ENCODE results near the gene LAMC1. TPM values are rescaled to one million over a fixed set of nuclear protein-coding genes. Genes with fewer than 3 reads are reported as not detected.
A peak's percentile ranks its signal among the peaks of the same experiment; 100 is the strongest.

Gene LAMC1
- total and polyA plus RNA-seq, 2 of the 4 experiments (the other 2 are of a cell fraction) = 249 to 394 TPM

DNA sequence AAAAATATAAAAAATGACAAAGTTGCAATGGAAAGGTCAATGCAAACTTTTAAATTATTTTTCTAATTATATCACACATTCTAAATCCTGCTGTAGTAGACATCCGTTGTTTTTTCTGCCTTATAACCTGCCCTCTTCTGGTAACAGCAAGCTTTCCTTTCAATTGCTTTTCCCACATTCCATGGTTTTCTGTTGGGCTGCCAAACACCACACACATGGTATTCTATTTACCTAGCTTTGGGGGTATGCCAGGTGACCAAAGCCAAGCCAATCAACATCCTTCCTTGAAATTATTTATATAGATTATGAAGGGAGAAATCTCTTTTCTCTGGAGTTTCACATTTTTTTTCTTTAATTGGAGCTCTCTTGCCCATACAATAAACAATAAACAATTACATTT is 3.4 kb upstream of the LAMC1 start:
- H2AK5ac ChIP-seq (ENCODE audit: low read depth, low read length) = 0 out of 2 replicates have a peak overlapping the region, but pooled peaks have one; percentile 27
- DNase-seq = peak; percentile 63
- peaks cover 0 to 10% of the 10 kb centered on the region in 2 experiments; a peak in 2 of 4 replicates for H3K79me1 ChIP-seq (ENCODE audit: low read depth in 1 of 2, low read length in 2 of 2)
- H3K4ac ChIP-seq (ENCODE audit: low read depth, low read length) = no peak overlapping the region
- POLR2A ChIA-PET (ENCODE audit: unreplicated experiment) = interaction anchor here (0.5 kb wide), 1 partner anchor 51 kb away, joined by 3 read pairs; no protein-coding TSS in a partner anchor
- H4K5ac ChIP-seq (ENCODE audit: low read depth, low read length) = no peak overlapping the region
- TF ChIP-seq FOS (IDR thresholded peaks at IDR 0.05; ENCODE audit: low read depth, low read length) = no peak
- TF ChIP-seq RCOR1 (IDR thresholded peaks at IDR 0.05; ENCODE audit: insufficient replicate concordance, low read length) = no peak
- no peak for TF ChIP-seq NFE2L2 (IDR thresholded peaks at IDR 0.05; ENCODE audit: low read depth, low read length)
- TF ChIP-seq, protein P1, sequence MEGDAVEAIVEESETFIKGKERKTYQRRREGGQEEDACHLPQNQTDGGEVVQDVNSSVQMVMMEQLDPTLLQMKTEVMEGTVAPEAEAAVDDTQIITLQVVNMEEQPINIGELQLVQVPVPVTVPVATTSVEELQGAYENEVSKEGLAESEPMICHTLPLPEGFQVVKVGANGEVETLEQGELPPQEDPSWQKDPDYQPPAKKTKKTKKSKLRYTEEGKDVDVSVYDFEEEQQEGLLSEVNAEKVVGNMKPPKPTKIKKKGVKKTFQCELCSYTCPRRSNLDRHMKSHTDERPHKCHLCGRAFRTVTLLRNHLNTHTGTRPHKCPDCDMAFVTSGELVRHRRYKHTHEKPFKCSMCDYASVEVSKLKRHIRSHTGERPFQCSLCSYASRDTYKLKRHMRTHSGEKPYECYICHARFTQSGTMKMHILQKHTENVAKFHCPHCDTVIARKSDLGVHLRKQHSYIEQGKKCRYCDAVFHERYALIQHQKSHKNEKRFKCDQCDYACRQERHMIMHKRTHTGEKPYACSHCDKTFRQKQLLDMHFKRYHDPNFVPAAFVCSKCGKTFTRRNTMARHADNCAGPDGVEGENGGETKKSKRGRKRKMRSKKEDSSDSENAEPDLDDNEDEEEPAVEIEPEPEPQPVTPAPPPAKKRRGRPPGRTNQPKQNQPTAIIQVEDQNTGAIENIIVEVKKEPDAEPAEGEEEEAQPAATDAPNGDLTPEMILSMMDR (conservative IDR thresholded peaks at IDR 0.05; ENCODE audit: low read depth, low read length) = peak; percentile 25; the same call in 1 of the 2 replicates
- TF ChIP-seq, protein P2, sequence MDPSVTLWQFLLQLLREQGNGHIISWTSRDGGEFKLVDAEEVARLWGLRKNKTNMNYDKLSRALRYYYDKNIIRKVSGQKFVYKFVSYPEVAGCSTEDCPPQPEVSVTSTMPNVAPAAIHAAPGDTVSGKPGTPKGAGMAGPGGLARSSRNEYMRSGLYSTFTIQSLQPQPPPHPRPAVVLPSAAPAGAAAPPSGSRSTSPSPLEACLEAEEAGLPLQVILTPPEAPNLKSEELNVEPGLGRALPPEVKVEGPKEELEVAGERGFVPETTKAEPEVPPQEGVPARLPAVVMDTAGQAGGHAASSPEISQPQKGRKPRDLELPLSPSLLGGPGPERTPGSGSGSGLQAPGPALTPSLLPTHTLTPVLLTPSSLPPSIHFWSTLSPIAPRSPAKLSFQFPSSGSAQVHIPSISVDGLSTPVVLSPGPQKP (IDR thresholded peaks at IDR 0.05; ENCODE audit: borderline replicate concordance, low read depth, low read length) = no peak
- TF ChIP-seq RAD21 (IDR thresholded peaks at IDR 0.05; ENCODE audit: low read length) = 0 out of 2 replicates have a peak, but pooled peaks have one; percentile 22
- H3K27ac ChIP-seq (ENCODE audit: insufficient read depth, low read length) = no peak overlapping the region
- no peaks in the 10 kb centered on the region for H3K36me3 ChIP-seq (ENCODE audit: control insufficient read depth, insufficient read depth, low read length)
- dilution Hi-C loops (cut with HindIII; ENCODE audit: low sequenced_read_pairs, unreplicated experiment) (no loop called here), intact Hi-C loops (cut with micrococcal nuclease) (loop anchor here (5.0 kb wide), 1 partner anchor 452 kb away; the partner anchor contains the start of gene SMG7), in situ Hi-C loops (cut with MboI; ENCODE audit: low sequenced_read_pairs) (loop anchor here (5.0 to 10.0 kb wide), 2 partner anchors 63 to 215 kb away; no protein-coding TSS in a partner anchor)
- no peak overlapping the region for H2BK5ac ChIP-seq (ENCODE audit: low read depth, low read length, poor library complexity, severe bottlenecking)
- BruUV-seq (replicated peaks) = no TSS peak
- H4K91ac ChIP-seq (ENCODE audit: insufficient read depth, low read depth, low read length) = no peak overlapping the region
- H3K4me3 ChIP-seq (ENCODE audit: insufficient read depth, low read depth, low read length) = no peak overlapping the region
- H2BK15ac ChIP-seq (ENCODE audit: low read depth, low read length) = no peak overlapping the region
- H3K27me3 ChIP-seq (ENCODE audit: control insufficient read depth, insufficient read depth, low read length) = no peaks in the 10 kb centered on the region
- H3K9me3 ChIP-seq (ENCODE audit: control insufficient read depth, insufficient read depth, low read length) = no peaks in the 10 kb centered on the region
- no peak overlapping the region for H2AK9ac ChIP-seq (replicated peaks; ENCODE audit: low read depth, low read length, poor library complexity)
- H2AFZ ChIP-seq (replicated peaks; ENCODE audit: low read length, poor library complexity) = no peak overlapping the region
- no peak overlapping the region for H3K23ac ChIP-seq (ENCODE audit: low read depth, low read length)
- 0 out of 2 replicates have a peak overlapping the region, but pooled peaks have one; percentile 9 for H2BK120ac ChIP-seq (ENCODE audit: low read depth, low read length)
- no peak for ATAC-seq (ENCODE audit: low read depth)
- no peaks in the 10 kb centered on the region for H3K9me1 ChIP-seq (ENCODE audit: insufficient read depth, low read length)
- no peak overlapping the region for H3K14ac ChIP-seq (replicated peaks; ENCODE audit: low read depth, low read length)
- no peak overlapping the region for H3K56ac ChIP-seq (ENCODE audit: extremely low read depth, insufficient read depth, low read length)
- peaks cover 12% of the 10 kb centered on the region; the same call in 1 of the 2 replicates for H4K20me1 ChIP-seq (ENCODE audit: insufficient read depth, low read length)
- no peak overlapping the region for H4K8ac ChIP-seq (ENCODE audit: low read depth in 2 of 2, low read length in 2 of 2)
- peak overlapping the region; percentile 56; the same call in 1 of the 2 replicates for H2BK20ac ChIP-seq (ENCODE audit: low read depth, low read length)
- H3K9ac ChIP-seq (ENCODE audit: low read depth, low read length) = no peak overlapping the region
- CTCF ChIA-PET = interaction anchor here (1.0 kb wide), 1 partner anchor 57 kb away, joined by 3 read pairs; no protein-coding TSS in a partner anchor
- H3K18ac ChIP-seq (ENCODE audit: low read depth, low read length) = no peak overlapping the region
- WGBS, 2 experiments (ENCODE audit: extremely low coverage in 2 of 2, insufficient read length in 1 of 2) = no CpG with 5 or more reads among the region's 1 CpG
- no peak overlapping the region for H3K4me2 ChIP-seq (ENCODE audit: low read depth, low read length)
- no peaks in the 10 kb centered on the region for H3K4me1 ChIP-seq (ENCODE audit: control insufficient read depth, insufficient read depth, low read length)

Data from IMR-90 (cell line).